ENCODE results near the gene HNF4A. TPM values are rescaled to one million over a fixed set of nuclear protein-coding genes. Genes with fewer than 3 reads are reported as not detected.

HNF4A gene
- total RNA-seq, 6 experiments from 2014 or later, result not detected

DNA sequence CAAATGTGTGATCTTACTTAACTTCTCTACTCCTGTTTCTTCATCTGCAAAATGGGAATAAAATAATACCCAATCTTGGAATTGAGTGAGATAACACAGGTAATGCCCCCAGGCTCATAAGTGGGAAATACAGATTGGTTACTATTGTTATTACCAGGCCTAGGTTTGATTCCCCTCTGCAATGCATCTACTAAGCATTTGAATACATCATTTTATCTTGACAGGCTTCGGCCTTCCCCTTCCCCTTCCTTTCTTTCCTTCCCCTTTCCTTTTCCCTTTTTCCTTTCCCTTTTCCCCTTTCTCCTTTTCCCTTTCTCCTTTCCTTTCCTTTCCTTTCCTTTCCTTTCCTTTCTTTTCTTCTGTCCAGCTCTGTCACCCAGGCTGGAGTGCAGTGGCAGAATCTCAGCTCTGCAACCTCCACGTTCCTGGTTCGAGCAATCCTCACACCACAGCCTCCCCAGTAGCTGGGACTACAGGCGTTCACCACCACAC lies 7.3 kb upstream of the HNF4A start:
- no peaks in the 10 kb centered on the region for H3K9me3 Mint-ChIP-seq
- H3K27ac Mint-ChIP-seq, result no peak overlapping the region
- no peak for DNase-seq
- no peaks in the 10 kb centered on the region for H3K36me3 Mint-ChIP-seq (ENCODE audit: low read depth)
- no peak overlapping the region for H3K4me3 Mint-ChIP-seq
- H3K4me1 Mint-ChIP-seq (ENCODE audit: low read depth), result no peaks in the 10 kb centered on the region
- TF ChIP-seq, protein P1, sequence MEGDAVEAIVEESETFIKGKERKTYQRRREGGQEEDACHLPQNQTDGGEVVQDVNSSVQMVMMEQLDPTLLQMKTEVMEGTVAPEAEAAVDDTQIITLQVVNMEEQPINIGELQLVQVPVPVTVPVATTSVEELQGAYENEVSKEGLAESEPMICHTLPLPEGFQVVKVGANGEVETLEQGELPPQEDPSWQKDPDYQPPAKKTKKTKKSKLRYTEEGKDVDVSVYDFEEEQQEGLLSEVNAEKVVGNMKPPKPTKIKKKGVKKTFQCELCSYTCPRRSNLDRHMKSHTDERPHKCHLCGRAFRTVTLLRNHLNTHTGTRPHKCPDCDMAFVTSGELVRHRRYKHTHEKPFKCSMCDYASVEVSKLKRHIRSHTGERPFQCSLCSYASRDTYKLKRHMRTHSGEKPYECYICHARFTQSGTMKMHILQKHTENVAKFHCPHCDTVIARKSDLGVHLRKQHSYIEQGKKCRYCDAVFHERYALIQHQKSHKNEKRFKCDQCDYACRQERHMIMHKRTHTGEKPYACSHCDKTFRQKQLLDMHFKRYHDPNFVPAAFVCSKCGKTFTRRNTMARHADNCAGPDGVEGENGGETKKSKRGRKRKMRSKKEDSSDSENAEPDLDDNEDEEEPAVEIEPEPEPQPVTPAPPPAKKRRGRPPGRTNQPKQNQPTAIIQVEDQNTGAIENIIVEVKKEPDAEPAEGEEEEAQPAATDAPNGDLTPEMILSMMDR (IDR thresholded peaks at IDR 0.05), result no peak
- peaks cover 20% of the 10 kb centered on the region for H3K27me3 Mint-ChIP-seq (ENCODE audit: insufficient read depth)

- Mint-ChIP-seq H3K9me3 (no peaks in the 10 kb centered on the region), H3K27me3 (ENCODE audit: insufficient read depth) (peaks cover 23% of the 10 kb centered on the region), H3K36me3 (ENCODE audit: low read depth) (no peaks in the 10 kb centered on the region), H3K4me1 (ENCODE audit: low read depth) (no peaks in the 10 kb centered on the region), H3K27ac (no peak overlapping the region), H3K4me3 (no peak overlapping the region)
- no peak for DNase-seq
- TF ChIP-seq, protein P1 (IDR thresholded peaks at IDR 0.05), result no peak
These were observed 6.2 kb upstream of the HNF4A start for GRCh38 chr20:44349349-44349748.

DNA sequence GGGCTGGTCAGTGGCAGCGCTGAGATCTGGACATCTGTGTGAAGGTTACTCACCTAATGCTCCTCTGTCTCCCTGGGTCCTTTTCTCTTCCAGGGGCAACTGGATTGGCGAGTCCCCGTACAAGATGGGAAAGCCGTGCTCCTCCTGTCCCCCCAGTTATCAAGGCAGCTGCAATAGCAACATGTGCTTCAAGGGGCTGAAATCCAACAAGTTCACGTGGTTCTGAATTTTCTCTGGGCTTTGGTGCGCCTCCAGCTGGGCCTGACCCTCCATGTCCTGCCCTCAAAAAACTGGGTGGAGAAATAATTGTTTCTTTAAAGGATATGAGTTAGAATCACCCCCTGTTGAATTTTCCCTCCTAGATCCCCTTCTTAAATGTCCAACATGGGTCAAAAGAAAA lies 4.9 kb upstream of the HNF4A start:
- Mint-ChIP-seq H3K9me3 (no peaks in the 10 kb centered on the region), H3K27me3 (ENCODE audit: insufficient read depth) (peaks cover 26% of the 10 kb centered on the region), H3K4me1 (ENCODE audit: low read depth) (no peaks in the 10 kb centered on the region), H3K4me3 (no peak overlapping the region), H3K36me3 (ENCODE audit: low read depth) (no peaks in the 10 kb centered on the region), H3K27ac (no peak overlapping the region)
- TF ChIP-seq, protein P1 (IDR thresholded peaks at IDR 0.05), result no peak
- no peak for DNase-seq

- Mint-ChIP-seq H3K4me1 (ENCODE audit: low read depth) (no peaks in the 10 kb centered on the region), H3K9me3 (no peaks in the 10 kb centered on the region), H3K27ac (no peak overlapping the region), H3K27me3 (ENCODE audit: insufficient read depth) (peaks cover 47% of the 10 kb centered on the region), H3K36me3 (ENCODE audit: low read depth) (no peaks in the 10 kb centered on the region), H3K4me3 (no peak overlapping the region)
- TF ChIP-seq, protein P1 (IDR thresholded peaks at IDR 0.05), result no peak
- no peak for DNase-seq
These were observed 461 bp upstream of the HNF4A start for GRCh38 chr20:44354979-44355497.

DNA sequence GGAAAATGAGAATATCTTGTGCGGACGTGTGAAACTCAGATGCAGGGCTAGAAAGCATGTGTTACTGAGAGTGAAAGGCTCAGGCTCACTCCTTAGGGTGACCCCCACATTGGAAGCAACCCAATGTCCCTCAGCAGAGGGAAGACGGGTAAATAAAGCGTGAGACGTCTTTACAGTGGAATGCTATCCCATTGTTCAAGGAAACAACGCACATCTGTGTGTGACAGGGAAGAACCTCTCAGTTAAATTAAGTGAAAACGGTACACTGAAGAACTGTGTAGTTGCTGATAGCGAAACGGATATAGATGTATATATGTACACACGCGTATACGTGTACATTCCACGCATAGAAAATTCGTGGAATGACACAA lies 839 bp downstream of the HNF4A start:
- H3K4me3 Mint-ChIP-seq, result no peak overlapping the region
- no peak overlapping the region for H3K27ac Mint-ChIP-seq
- H3K4me1 Mint-ChIP-seq (ENCODE audit: low read depth), result no peaks in the 10 kb centered on the region
- H3K27me3 Mint-ChIP-seq (ENCODE audit: insufficient read depth), result peaks cover 47% of the 10 kb centered on the region
- TF ChIP-seq, protein P1 (IDR thresholded peaks at IDR 0.05), result no peak
- no peak for DNase-seq
- H3K36me3 Mint-ChIP-seq (ENCODE audit: low read depth), result no peaks in the 10 kb centered on the region
- H3K9me3 Mint-ChIP-seq, result no peaks in the 10 kb centered on the region

- no peak for DNase-seq
- peaks cover 50% of the 10 kb centered on the region for H3K27me3 Mint-ChIP-seq (ENCODE audit: insufficient read depth)
- TF ChIP-seq, protein P1 (IDR thresholded peaks at IDR 0.05), result no peak
- no peaks in the 10 kb centered on the region for H3K4me1 Mint-ChIP-seq (ENCODE audit: low read depth)
- no peaks in the 10 kb centered on the region for H3K36me3 Mint-ChIP-seq (ENCODE audit: low read depth)
- H3K4me3 Mint-ChIP-seq, result no peak overlapping the region
- H3K27ac Mint-ChIP-seq, result no peak overlapping the region
- H3K9me3 Mint-ChIP-seq, result no peaks in the 10 kb centered on the region
These were observed 1.5 kb downstream of the HNF4A start for GRCh38 chr20:44357020-44357419.
